ENCODE measurements around the gene SLC22A2.

Gene SLC22A2

DNA sequence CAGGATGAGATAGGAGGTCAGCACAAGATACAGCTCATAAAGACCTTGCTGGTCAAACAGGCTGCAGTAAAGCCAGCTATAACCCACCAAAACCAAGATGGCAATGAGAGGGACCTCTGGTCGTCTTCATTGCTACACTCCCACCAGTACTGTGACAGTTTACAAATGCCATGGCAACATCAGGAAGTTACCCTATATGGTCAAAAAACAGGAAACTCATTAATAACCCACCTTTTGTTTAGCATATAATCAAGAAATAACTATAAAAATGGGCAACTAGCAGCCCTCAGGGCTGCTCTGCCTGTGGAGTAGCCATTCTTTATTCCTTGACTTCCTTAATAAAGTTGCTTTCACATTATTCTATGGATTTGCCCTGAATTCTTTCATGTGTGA, 30.9 kb downstream of the SLC22A2 start:
- Histone ChIP-seq H3K9ac (ENCODE audit: low read length in 2 of 2) (no peak overlapping the region), H3K4me3 (ENCODE audit: low read length in 2 of 2) (no peak overlapping the region), H3K9me3 (ENCODE audit: control insufficient read depth in 2 of 2, low read length in 2 of 2) (no peaks in the 10 kb centered on the region), H3K36me3 (ENCODE audit: control insufficient read depth in 2 of 2, insufficient read depth in 2 of 2, low read length in 2 of 2) (no peaks in the 10 kb centered on the region), H3K27me3 (ENCODE audit: control insufficient read depth in 1 of 2, insufficient read depth in 2 of 2, low read length in 2 of 2) (no peaks in the 10 kb centered on the region), H3K27ac (ENCODE audit: low read length) (no peak overlapping the region), H3K4me1 (ENCODE audit: control insufficient read depth, insufficient read depth, low read length) (peaks cover 3% of the 10 kb centered on the region)

DNA sequence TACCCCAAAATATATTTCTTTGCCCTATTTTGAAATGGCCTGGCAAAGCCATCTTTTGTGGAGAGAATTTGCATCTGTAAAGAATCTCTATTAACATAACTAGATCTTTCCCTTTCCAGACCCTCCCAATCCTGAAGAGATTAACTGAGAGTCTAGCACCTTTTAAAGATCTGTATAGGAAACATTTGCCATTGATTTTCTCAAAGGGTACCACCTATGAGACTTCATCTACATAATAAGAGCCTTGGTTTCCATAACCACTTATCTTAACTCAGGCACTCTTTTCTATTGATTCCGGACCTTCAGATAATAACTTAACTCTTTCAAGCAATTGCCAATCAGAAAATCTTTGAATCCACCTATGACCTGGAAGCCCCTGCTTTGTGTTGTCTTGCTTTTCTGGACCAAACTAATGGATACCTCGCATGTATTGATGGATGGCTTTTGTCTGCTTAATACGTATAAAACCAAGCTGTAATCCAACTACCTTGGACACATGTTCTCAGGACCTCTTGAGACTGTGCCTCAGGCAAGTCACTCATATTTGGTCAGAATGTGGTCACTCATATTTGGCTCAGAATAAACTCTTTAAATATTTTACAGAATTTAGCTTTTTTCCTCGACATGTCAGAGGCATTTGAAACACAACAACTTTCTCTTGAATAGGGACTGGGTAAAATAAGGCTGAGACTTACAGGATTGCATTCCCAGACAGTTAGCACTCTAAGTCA, 31.4 kb downstream of the SLC22A2 start:
- H3K36me3 ChIP-seq (ENCODE audit: control insufficient read depth in 2 of 2, insufficient read depth in 2 of 2, low read length in 2 of 2), result no peaks in the 10 kb centered on the region
- H3K27ac ChIP-seq (ENCODE audit: low read length), result no peak overlapping the region
- H3K9me3 ChIP-seq (ENCODE audit: control insufficient read depth in 2 of 2, low read length in 2 of 2), result no peaks in the 10 kb centered on the region
- H3K4me3 ChIP-seq (ENCODE audit: low read length in 2 of 2), result no peak overlapping the region
- H3K27me3 ChIP-seq (ENCODE audit: control insufficient read depth in 1 of 2, insufficient read depth in 2 of 2, low read length in 2 of 2), result no peaks in the 10 kb centered on the region
- no peak overlapping the region for H3K9ac ChIP-seq (ENCODE audit: low read length in 2 of 2)
- peaks cover 3% of the 10 kb centered on the region for H3K4me1 ChIP-seq (ENCODE audit: control insufficient read depth, insufficient read depth, low read length)

DNA sequence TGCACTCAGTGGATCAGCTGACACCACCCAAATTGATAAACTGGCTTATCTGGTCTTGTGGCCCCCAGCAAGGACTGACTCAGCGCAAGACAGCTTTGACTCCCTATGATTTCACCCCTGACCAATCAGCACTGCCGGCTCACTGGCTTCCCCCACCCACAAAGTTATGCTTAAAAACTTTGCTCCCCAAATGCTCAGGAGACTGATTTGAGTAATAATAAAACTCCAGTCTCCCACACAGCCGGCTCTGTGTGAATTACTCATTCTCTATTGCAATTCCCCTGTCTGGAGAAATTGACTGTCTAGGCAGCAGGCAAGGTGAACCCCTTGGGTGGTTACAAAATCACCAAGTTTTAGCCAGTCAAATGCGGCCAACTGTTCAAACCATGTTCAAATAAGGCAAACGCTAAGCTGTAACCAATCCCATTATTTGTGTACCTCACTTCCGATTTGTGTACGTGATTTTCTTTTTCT, 32.5 kb downstream of the SLC22A2 start:
- Histone ChIP-seq H3K27me3 (ENCODE audit: control insufficient read depth in 1 of 2, insufficient read depth in 2 of 2, low read length in 2 of 2) (no peaks in the 10 kb centered on the region), H3K9me3 (ENCODE audit: control insufficient read depth in 2 of 2, low read length in 2 of 2) (no peaks in the 10 kb centered on the region), H3K4me1 (ENCODE audit: control insufficient read depth, insufficient read depth, low read length) (peaks cover 3% of the 10 kb centered on the region), H3K9ac (ENCODE audit: low read length in 2 of 2) (no peak overlapping the region), H3K4me3 (ENCODE audit: low read length in 2 of 2) (no peak overlapping the region), H3K27ac (ENCODE audit: low read length) (no peak overlapping the region), H3K36me3 (ENCODE audit: control insufficient read depth in 2 of 2, insufficient read depth in 2 of 2, low read length in 2 of 2) (no peaks in the 10 kb centered on the region)

DNA sequence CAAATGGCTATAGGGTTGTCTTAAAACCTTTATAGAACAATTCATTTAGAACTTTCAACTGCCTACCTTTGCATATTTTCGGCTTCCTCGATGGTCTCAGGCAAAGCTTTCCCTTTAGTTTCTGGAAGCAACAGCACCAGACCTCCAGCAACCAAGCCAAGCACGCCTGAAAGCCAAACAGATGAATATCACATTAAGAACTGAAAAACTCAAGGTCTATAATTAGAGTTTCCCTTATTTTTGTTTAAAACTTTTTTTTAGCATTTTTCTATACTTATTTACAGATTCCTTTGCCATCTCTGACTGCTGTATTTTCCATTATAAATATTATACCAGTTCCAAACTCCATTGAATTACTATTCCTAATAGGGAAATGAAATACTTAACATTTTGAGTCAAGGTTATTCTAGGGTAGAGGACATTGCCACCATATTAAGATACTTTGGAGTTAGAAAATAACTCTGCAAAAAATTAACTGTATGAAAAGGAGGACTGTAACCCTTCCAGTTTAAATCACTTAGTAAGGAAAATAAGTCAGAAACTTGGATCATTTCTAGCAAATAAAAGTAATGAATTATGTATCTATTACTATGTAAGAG, 33.9 kb downstream of the SLC22A2 start:
- Histone ChIP-seq H3K4me1 (ENCODE audit: control insufficient read depth, insufficient read depth, low read length) (no peaks in the 10 kb centered on the region), H3K4me3 (ENCODE audit: low read length in 2 of 2) (no peak overlapping the region), H3K27ac (ENCODE audit: low read length) (no peak overlapping the region), H3K36me3 (ENCODE audit: control insufficient read depth in 2 of 2, insufficient read depth in 2 of 2, low read length in 2 of 2) (no peaks in the 10 kb centered on the region), H3K9me3 (ENCODE audit: control insufficient read depth in 2 of 2, low read length in 2 of 2) (no peaks in the 10 kb centered on the region), H3K27me3 (ENCODE audit: control insufficient read depth in 1 of 2, insufficient read depth in 2 of 2, low read length in 2 of 2) (no peaks in the 10 kb centered on the region), H3K9ac (ENCODE audit: low read length in 2 of 2) (no peak overlapping the region)

DNA sequence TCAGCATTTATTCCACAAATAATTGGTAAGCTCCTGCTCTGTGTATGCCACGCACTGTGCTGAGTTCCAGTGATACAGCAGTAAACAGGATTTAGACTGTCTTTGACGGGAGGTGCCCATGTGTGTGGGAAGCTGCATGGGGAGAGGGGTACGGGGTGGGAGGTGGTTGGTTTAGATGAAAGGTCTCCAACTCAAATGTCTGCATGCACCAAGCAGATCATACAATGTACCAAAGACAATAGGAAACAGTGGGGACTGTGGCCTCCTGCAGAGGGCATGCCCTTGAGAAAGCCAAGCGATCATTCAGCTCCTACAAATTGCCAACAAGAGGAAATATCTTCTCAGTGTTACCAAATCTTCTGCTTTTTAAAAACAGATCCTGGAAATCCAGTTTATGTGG, 36.1 kb downstream of the SLC22A2 start:
- no peak overlapping the region for H3K4me3 ChIP-seq (ENCODE audit: low read length in 2 of 2)
- H3K4me1 ChIP-seq (ENCODE audit: control insufficient read depth, insufficient read depth, low read length), result peaks cover 3% of the 10 kb centered on the region
- no peak overlapping the region for H3K27ac ChIP-seq (ENCODE audit: low read length)
- peaks cover 0 to 4% of the 10 kb centered on the region in 2 donors for H3K9me3 ChIP-seq (ENCODE audit: control insufficient read depth in 2 of 2, low read length in 2 of 2)
- H3K9ac ChIP-seq (ENCODE audit: low read length in 2 of 2), result no peak overlapping the region
- H3K36me3 ChIP-seq (ENCODE audit: control insufficient read depth in 2 of 2, insufficient read depth in 2 of 2, low read length in 2 of 2), result no peaks in the 10 kb centered on the region
- no peaks in the 10 kb centered on the region for H3K27me3 ChIP-seq (ENCODE audit: control insufficient read depth in 1 of 2, insufficient read depth in 2 of 2, low read length in 2 of 2)

DNA sequence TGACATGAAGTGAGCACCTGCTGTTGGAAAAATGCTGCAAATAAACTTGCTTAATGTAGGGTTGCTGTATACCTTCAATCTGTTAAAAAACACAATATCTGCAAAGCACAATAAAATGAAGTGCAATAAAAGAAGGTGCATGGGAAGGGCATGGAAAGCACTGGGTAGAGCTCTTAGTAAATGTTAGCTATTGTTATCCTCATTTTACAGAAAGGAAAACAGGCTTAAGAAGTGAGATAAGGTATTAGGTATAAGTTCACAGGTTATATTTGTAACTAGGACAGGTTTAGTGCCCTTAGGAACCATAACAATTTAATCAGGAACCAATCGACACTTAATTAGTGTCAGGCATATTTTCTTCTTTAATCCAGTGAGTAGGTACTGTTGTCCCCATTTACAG, 36.7 kb downstream of the SLC22A2 start:
- Histone ChIP-seq H3K27ac (ENCODE audit: low read length) (no peak overlapping the region), H3K27me3 (ENCODE audit: control insufficient read depth in 1 of 2, insufficient read depth in 2 of 2, low read length in 2 of 2) (no peaks in the 10 kb centered on the region), H3K4me3 (ENCODE audit: low read length in 2 of 2) (no peak overlapping the region), H3K9me3 (ENCODE audit: control insufficient read depth in 2 of 2, low read length in 2 of 2) (peaks cover 0 to 4% of the 10 kb centered on the region in 2 donors), H3K9ac (ENCODE audit: low read length in 2 of 2) (no peak overlapping the region), H3K4me1 (ENCODE audit: control insufficient read depth, insufficient read depth, low read length) (peaks cover 3% of the 10 kb centered on the region), H3K36me3 (ENCODE audit: control insufficient read depth in 2 of 2, insufficient read depth in 2 of 2, low read length in 2 of 2) (no peaks in the 10 kb centered on the region)

DNA sequence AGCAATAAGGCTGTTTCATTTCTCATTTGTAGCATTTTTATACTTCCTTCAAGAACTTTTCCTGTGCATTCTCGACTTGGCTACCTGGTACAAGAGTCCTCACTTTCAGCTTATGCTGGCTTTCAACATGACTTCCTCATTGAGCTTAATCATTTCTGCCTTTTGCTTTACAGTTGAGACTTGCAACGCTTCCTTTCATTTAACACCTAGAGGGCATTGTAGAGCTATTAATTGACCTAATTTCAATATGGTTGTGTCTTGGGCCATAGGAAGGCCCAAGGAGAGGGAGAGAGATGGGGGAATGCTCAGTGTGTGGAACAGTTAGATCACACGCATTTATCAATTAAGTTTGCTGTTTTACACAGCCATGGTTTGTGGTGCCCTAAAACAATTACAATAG, 37.2 kb downstream of the SLC22A2 start:
- H3K27ac ChIP-seq (ENCODE audit: low read length), result no peak overlapping the region
- H3K4me3 ChIP-seq (ENCODE audit: low read length in 2 of 2), result no peak overlapping the region
- H3K36me3 ChIP-seq (ENCODE audit: control insufficient read depth in 2 of 2, insufficient read depth in 2 of 2, low read length in 2 of 2), result no peaks in the 10 kb centered on the region
- H3K27me3 ChIP-seq (ENCODE audit: control insufficient read depth in 1 of 2, insufficient read depth in 2 of 2, low read length in 2 of 2), result no peaks in the 10 kb centered on the region
- no peak overlapping the region for H3K9ac ChIP-seq (ENCODE audit: low read length in 2 of 2)
- peaks cover 0 to 4% of the 10 kb centered on the region in 2 donors for H3K9me3 ChIP-seq (ENCODE audit: control insufficient read depth in 2 of 2, low read length in 2 of 2)
- peaks cover 3% of the 10 kb centered on the region for H3K4me1 ChIP-seq (ENCODE audit: control insufficient read depth, insufficient read depth, low read length)

DNA sequence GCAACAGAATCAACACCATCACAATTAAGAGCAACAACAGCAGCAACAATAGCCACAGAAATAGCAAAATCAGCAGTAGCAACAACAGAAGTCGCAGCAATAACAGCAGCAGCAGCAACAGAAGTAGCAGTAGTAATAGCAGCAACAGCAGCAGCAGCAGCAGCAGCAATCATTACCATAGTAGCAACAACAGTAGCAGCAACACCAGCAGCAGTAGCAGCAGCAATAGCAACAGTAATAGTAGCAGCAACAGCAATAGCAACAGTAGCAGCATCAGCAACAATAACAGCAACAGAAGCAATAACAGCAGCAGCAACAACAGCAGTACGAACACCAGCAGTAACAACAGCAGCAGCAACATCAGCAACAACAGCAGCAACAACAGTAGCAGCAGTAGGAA, 39.8 kb downstream of the SLC22A2 start:
- H3K36me3 ChIP-seq (ENCODE audit: control insufficient read depth in 2 of 2, insufficient read depth in 2 of 2, low read length in 2 of 2), result no peaks in the 10 kb centered on the region
- no peaks in the 10 kb centered on the region for H3K27me3 ChIP-seq (ENCODE audit: control insufficient read depth in 1 of 2, insufficient read depth in 2 of 2, low read length in 2 of 2)
- H3K27ac ChIP-seq (ENCODE audit: low read length), result no peak overlapping the region
- no peak overlapping the region for H3K9ac ChIP-seq (ENCODE audit: low read length in 2 of 2)
- peaks cover 0 to 4% of the 10 kb centered on the region in 2 donors for H3K9me3 ChIP-seq (ENCODE audit: control insufficient read depth in 2 of 2, low read length in 2 of 2)
- peaks cover 3% of the 10 kb centered on the region for H3K4me1 ChIP-seq (ENCODE audit: control insufficient read depth, insufficient read depth, low read length)
- H3K4me3 ChIP-seq (ENCODE audit: low read length in 2 of 2), result no peak overlapping the region

DNA sequence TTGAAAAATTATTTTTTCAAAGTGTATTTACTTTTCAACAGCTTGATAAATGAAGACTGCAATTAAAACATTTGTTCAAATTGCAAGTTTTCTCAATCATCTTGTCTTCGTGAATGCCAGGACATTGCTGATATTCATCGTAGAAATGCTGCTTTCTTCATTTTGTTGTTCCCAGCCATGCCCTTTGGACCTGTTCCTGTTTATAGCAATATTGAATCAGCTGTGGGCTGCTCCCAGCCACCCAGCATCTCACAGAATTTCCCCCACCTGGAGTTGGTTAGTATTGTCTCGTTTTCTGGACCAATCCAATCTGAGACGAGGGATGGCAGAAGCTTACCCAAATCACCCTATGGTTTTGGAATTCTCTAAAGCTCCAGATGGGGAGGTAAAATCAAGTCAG, 40.8 kb downstream of the SLC22A2 start:
- Histone ChIP-seq H3K4me3 (ENCODE audit: low read length in 2 of 2) (no peak overlapping the region), H3K4me1 (ENCODE audit: control insufficient read depth, insufficient read depth, low read length) (peaks cover 3% of the 10 kb centered on the region), H3K27me3 (ENCODE audit: control insufficient read depth in 1 of 2, insufficient read depth in 2 of 2, low read length in 2 of 2) (no peaks in the 10 kb centered on the region), H3K27ac (ENCODE audit: low read length) (no peak overlapping the region), H3K9ac (ENCODE audit: low read length in 2 of 2) (no peak overlapping the region), H3K9me3 (ENCODE audit: control insufficient read depth in 2 of 2, low read length in 2 of 2) (peaks cover 0 to 4% of the 10 kb centered on the region in 2 donors), H3K36me3 (ENCODE audit: control insufficient read depth in 2 of 2, insufficient read depth in 2 of 2, low read length in 2 of 2) (no peaks in the 10 kb centered on the region)

DNA sequence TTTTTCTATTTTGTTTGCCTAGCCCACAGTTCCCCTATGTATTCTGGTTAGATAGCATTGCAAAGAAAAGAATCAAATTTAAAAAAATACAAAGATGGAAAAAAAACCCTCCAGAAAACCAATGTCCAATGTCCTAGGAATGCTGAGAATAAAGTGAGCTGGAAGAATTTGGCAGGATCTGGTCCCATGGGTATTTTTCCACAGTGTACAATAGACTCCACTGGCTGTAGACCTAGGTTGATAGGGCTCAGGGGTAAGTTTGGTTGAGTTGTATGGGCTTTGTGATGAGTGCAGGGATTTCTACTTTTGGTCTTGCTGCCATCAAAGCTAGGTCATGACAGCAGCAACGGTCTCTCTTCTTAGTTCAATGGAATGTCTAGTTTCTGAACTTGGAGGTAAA, 41.5 kb downstream of the SLC22A2 start:
- Histone ChIP-seq H3K9me3 (ENCODE audit: control insufficient read depth in 2 of 2, low read length in 2 of 2) (peaks cover 0 to 4% of the 10 kb centered on the region in 2 donors), H3K4me3 (ENCODE audit: low read length in 2 of 2) (no peak overlapping the region), H3K4me1 (ENCODE audit: control insufficient read depth, insufficient read depth, low read length) (peaks cover 3% of the 10 kb centered on the region), H3K9ac (ENCODE audit: low read length in 2 of 2) (no peak overlapping the region), H3K36me3 (ENCODE audit: control insufficient read depth in 2 of 2, insufficient read depth in 2 of 2, low read length in 2 of 2) (no peaks in the 10 kb centered on the region), H3K27ac (ENCODE audit: low read length) (no peak overlapping the region), H3K27me3 (ENCODE audit: control insufficient read depth in 1 of 2, insufficient read depth in 2 of 2, low read length in 2 of 2) (no peaks in the 10 kb centered on the region)

DNA sequence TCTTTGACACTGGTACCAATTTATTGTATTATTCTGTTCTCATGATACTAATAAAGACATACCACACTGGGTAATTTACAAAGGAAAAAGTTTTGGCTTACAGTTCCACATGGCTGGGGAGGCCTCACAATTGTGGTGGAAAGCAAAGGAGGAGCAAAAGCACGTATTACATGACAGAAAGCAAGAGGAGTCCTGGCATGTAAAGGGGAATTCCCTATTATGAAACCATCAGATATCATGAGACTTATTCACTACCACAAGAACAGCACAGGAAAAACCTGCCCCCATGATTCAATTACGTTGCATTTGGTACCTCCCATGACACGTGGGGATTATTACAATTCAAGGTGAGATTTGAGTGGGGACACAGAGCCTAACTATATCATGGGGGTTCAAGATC, 43.4 kb downstream of the SLC22A2 start:
- no peaks in the 10 kb centered on the region for H3K27me3 ChIP-seq (ENCODE audit: control insufficient read depth in 1 of 2, insufficient read depth in 2 of 2, low read length in 2 of 2)
- H3K4me1 ChIP-seq (ENCODE audit: control insufficient read depth, insufficient read depth, low read length), result peaks cover 3% of the 10 kb centered on the region
- no peak overlapping the region for H3K9ac ChIP-seq (ENCODE audit: low read length in 2 of 2)
- H3K36me3 ChIP-seq (ENCODE audit: control insufficient read depth in 2 of 2, insufficient read depth in 2 of 2, low read length in 2 of 2), result no peaks in the 10 kb centered on the region
- no peak overlapping the region for H3K27ac ChIP-seq (ENCODE audit: low read length)
- H3K4me3 ChIP-seq (ENCODE audit: low read length in 2 of 2), result no peak overlapping the region
- H3K9me3 ChIP-seq (ENCODE audit: control insufficient read depth in 2 of 2, low read length in 2 of 2), result peaks cover 0 to 4% of the 10 kb centered on the region in 2 donors
